HepG2 (cell line): Measurements from ENCODE around the gene ZBP1. TPM values are rescaled to one million over a fixed set of nuclear protein-coding genes. Genes with fewer than 3 reads are reported as not detected.
A peak's percentile ranks its signal among the peaks of the same experiment; 100 is the strongest.

Experiments used
- AGO2 ChIP-seq: fragments of 200-400 bp; formaldehyde crosslinking; optimal IDR thresholded peaks from 2 replicates; pipeline ENCODE3; 2017; ENCODE audit warnings: mild to moderate bottlenecking, low read depth, low read length, moderate library complexity
- EHMT2 ChIP-seq: fragments of 200-600 bp; sonication (generic); IDR thresholded peaks from 2 replicates; pipeline ENCODE4 v1.7.0; 2017; ENCODE audit warnings: antibody characterized with exemption, low read depth, low read length, borderline replicate concordance
- FIP1L1 ChIP-seq: fragments of 200-400 bp; formaldehyde crosslinking; IDR thresholded peaks from 2 replicates; pipeline ENCODE4 v1.6.1; 2018; ENCODE audit warnings: low read depth, mild to moderate bottlenecking, low read length, moderate library complexity, borderline replicate concordance; ENCODE audit not compliant: insufficient read depth
- GABPB1 ChIP-seq: IDR thresholded peaks from 2 replicates; pipeline ENCODE4 v1.6.1; 2016; ENCODE audit warnings: mild to moderate bottlenecking, missing genetic modification reagents, moderate library complexity, missing compliant biosample characterization
- GTF3A ChIP-seq: sonication (generic); formaldehyde crosslinking; conservative IDR thresholded peaks from 2 replicates; pipeline ENCODE4 v1.4.0; 2020; ENCODE audit warnings: mild to moderate bottlenecking, missing genetic modification reagents
- JUNB ChIP-seq: sonication (generic); formaldehyde crosslinking; IDR thresholded peaks from 2 replicates; pipeline ENCODE4 v1.8.0; 2022; ENCODE audit warnings: missing genetic modification reagents, mild to moderate bottlenecking, borderline replicate concordance
- KAT8 ChIP-seq: IDR thresholded peaks from 2 replicates; pipeline ENCODE4 v1.6.1; 2016; ENCODE audit warnings: missing genetic modification reagents, missing compliant biosample characterization
- MLX ChIP-seq: IDR thresholded peaks from 2 replicates; pipeline ENCODE4 v1.6.1; 2016
- PLSCR1 ChIP-seq: sonication (generic); formaldehyde crosslinking; IDR thresholded peaks from 2 replicates; pipeline ENCODE4 v1.5.0; 2020; ENCODE audit warnings: missing genetic modification reagents, mild to moderate bottlenecking, borderline replicate concordance
- PTBP1 ChIP-seq: fragments of 200-400 bp; formaldehyde crosslinking; IDR thresholded peaks from 2 replicates; pipeline ENCODE4 v1.6.1; 2018; ENCODE audit warnings: low read length, low read depth; ENCODE audit not compliant: poor library complexity, severe bottlenecking
- SMARCE1 ChIP-seq: fragments of 450-650 bp; IDR thresholded peaks from 2 replicates; pipeline ENCODE4 v1.6.1; 2017; ENCODE audit warnings: borderline replicate concordance
- SP140L ChIP-seq: sonication (generic); formaldehyde crosslinking; IDR thresholded peaks from 2 replicates; pipeline ENCODE4 v1.4.0; 2020; ENCODE audit warnings: missing genetic modification reagents, borderline replicate concordance
- TGIF2 ChIP-seq: IDR thresholded peaks from 2 replicates; pipeline ENCODE4 v1.6.1; 2016; ENCODE audit warnings: control low read depth, missing compliant biosample characterization
- ZFAT ChIP-seq: sonication (generic); formaldehyde crosslinking; conservative IDR thresholded peaks from 2 replicates; pipeline ENCODE4 v1.8.1; 2023; ENCODE audit warnings: missing genetic modification reagents, inconsistent platforms
- ZNF224 ChIP-seq: sonication (generic); formaldehyde crosslinking; IDR thresholded peaks from 2 replicates; pipeline ENCODE4 v1.5.0; 2020; ENCODE audit warnings: mild to moderate bottlenecking, missing genetic modification reagents
- ZNF557 ChIP-seq: sonication (generic); formaldehyde crosslinking; IDR thresholded peaks from 2 replicates; pipeline ENCODE4 v1.4.0; 2020; ENCODE audit warnings: missing genetic modification reagents
- ZNF563 ChIP-seq: sonication (generic); formaldehyde crosslinking; IDR thresholded peaks from 2 replicates; pipeline ENCODE4 v1.8.0; 2022; ENCODE audit warnings: mild to moderate bottlenecking, moderate library complexity, missing genetic modification reagents
- ZNF567 ChIP-seq: sonication (generic); formaldehyde crosslinking; IDR thresholded peaks from 2 replicates; pipeline ENCODE4 v1.8.1; 2023; ENCODE audit warnings: mild to moderate bottlenecking, missing genetic modification reagents, borderline replicate concordance
- ZNF629 ChIP-seq: sonication (generic); formaldehyde crosslinking; conservative IDR thresholded peaks from 2 replicates; pipeline ENCODE4 v1.5.0; 2020; ENCODE audit warnings: missing genetic modification reagents
- polyA plus RNA-seq, 8 experiments: library from polyadenylated mRNA; depleted of rRNA in 3 of 8; stranded (reverse) in 7 of 8; unstranded in 1 of 8; fragments of >200 nt; fragmentation: Illumina TruSeq in 4 of 8; extraction: Trizol in 4 of 8; gene quantifications; 2 replicates each; pipeline versions ENCODE4 v1.2.1 to v1.2.3, GENCODE V29; 2011 to 2016; ENCODE audit warnings: low read depth in 4 of 8, missing spikeins in 1 of 8, mixed read lengths in 1 of 8; ENCODE audit not compliant: insufficient read depth in 1 of 8
- total RNA-seq, 5 experiments: library from RNA; depleted of rRNA; stranded (reverse); fragments of >200 nt; fragmentation: Illumina TruSeq; extraction: Trizol; gene quantifications; 2 replicates each; pipeline ENCODE4 v1.2.3, GENCODE V29; 2016; ENCODE audit warnings: low read depth in 1 of 5
- TF ChIP-seq, protein P1 (sequence below): sonication (generic); formaldehyde crosslinking; IDR thresholded peaks from 2 replicates; pipeline ENCODE4 v1.5.0; 2020; ENCODE audit warnings: mild to moderate bottlenecking, missing genetic modification reagents, borderline replicate concordance
- TF ChIP-seq, protein P2 (sequence below): sonication (generic); formaldehyde crosslinking; IDR thresholded peaks from 2 replicates; pipeline ENCODE4 v1.4.0; 2020; ENCODE audit warnings: mild to moderate bottlenecking, low read depth, missing genetic modification reagents

Gene ZBP1
- total and polyA plus RNA-seq, 2 of the 13 experiments (the other 11 are each of a cell fraction or from before 2014, with no cell fraction given) = not detected

GRCh38 chr20:57560554-57561355 lies 59.5 kb downstream of the ZBP1 start, which contains the start of gene PCK1 (continued):
- TF ChIP-seq SMARCE1 (no peak), FIP1L1 (no peak), AGO2 (no peak), JUNB (no peak), ZNF557 (CRISPR knock-in tag) (no peak; the same call in 1 of the 2 replicates), ZFAT (CRISPR knock-in tag) (no peak), PTBP1 (no peak), GABPB1 (CRISPR knock-in tag) (peak; percentile 36), EHMT2 (peak; percentile 96; the same call in 1 of the 2 replicates), SP140L (CRISPR knock-in tag) (no peak), ZNF629 (CRISPR knock-in tag) (peak; percentile 73; the same call in 1 of the 2 replicates), GTF3A (CRISPR knock-in tag) (no peak), TGIF2 (CRISPR knock-in tag) (peak; percentile 37; the same call in 1 of the 2 replicates), ZNF567 (CRISPR knock-in tag) (no peak), ZNF224 (no peak), KAT8 (peak; percentile 82), ZNF563 (peak; percentile 53; the same call in 1 of the 2 replicates), PLSCR1 (CRISPR knock-in tag) (peak; percentile 97), MLX (peak; percentile 64; the same call in 1 of the 2 replicates)
- TF ChIP-seq, protein P1, sequence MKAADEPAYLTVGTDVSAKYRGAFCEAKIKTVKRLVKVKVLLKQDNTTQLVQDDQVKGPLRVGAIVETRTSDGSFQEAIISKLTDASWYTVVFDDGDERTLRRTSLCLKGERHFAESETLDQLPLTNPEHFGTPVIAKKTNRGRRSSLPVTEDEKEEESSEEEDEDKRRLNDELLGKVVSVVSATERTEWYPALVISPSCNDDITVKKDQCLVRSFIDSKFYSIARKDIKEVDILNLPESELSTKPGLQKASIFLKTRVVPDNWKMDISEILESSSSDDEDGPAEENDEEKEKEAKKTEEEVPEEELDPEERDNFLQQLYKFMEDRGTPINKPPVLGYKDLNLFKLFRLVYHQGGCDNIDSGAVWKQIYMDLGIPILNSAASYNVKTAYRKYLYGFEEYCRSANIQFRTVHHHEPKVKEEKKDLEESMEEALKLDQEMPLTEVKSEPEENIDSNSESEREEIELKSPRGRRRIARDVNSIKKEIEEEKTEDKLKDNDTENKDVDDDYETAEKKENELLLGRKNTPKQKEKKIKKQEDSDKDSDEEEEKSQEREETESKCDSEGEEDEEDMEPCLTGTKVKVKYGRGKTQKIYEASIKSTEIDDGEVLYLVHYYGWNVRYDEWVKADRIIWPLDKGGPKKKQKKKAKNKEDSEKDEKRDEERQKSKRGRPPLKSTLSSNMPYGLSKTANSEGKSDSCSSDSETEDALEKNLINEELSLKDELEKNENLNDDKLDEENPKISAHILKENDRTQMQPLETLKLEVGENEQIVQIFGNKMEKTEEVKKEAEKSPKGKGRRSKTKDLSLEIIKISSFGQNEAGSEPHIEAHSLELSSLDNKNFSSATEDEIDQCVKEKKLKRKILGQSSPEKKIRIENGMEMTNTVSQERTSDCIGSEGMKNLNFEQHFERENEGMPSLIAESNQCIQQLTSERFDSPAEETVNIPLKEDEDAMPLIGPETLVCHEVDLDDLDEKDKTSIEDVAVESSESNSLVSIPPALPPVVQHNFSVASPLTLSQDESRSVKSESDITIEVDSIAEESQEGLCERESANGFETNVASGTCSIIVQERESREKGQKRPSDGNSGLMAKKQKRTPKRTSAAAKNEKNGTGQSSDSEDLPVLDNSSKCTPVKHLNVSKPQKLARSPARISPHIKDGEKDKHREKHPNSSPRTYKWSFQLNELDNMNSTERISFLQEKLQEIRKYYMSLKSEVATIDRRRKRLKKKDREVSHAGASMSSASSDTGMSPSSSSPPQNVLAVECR = peak; percentile 93; the same call in 1 of the 2 replicates
- TF ChIP-seq, protein P2, sequence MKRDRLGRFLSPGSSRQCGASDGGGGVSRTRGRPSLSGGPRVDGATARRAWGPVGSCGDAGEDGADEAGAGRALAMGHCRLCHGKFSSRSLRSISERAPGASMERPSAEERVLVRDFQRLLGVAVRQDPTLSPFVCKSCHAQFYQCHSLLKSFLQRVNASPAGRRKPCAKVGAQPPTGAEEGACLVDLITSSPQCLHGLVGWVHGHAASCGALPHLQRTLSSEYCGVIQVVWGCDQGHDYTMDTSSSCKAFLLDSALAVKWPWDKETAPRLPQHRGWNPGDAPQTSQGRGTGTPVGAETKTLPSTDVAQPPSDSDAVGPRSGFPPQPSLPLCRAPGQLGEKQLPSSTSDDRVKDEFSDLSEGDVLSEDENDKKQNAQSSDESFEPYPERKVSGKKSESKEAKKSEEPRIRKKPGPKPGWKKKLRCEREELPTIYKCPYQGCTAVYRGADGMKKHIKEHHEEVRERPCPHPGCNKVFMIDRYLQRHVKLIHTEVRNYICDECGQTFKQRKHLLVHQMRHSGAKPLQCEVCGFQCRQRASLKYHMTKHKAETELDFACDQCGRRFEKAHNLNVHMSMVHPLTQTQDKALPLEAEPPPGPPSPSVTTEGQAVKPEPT (CRISPR knock-in tag) = no peak
